Left ventricle myocardium inferior (tissue), 1 donor: ENCODE results near the gene SH3TC1. TPM values are rescaled to one million over a fixed set of nuclear protein-coding genes. Genes with fewer than 3 reads are reported as not detected.

Source experiments
- DNase-seq: peaks from one replicate; pipeline ENCODE4 v3.0.0-alpha.2; 2020
- H3K27ac ChIP-seq: fragments of 200-600 bp; replicated peaks from 2 replicates; pipeline ENCODE4 v1.8.0; 2021
- H3K27me3 ChIP-seq: fragments of 200-600 bp; 2 replicates; pipeline ENCODE4 v1.8.0; 2021; ENCODE audit warnings: low read depth
- H3K36me3 ChIP-seq: fragments of 200-600 bp; 2 replicates; pipeline ENCODE4 v1.8.0; 2021
- H3K4me1 ChIP-seq: fragments of 200-600 bp; 2 replicates; pipeline ENCODE4 v1.8.0; 2021
- H3K4me3 ChIP-seq: fragments of 200-600 bp; 2 replicates; pipeline ENCODE4 v1.8.0; 2021; ENCODE audit warnings: mild to moderate bottlenecking, moderate library complexity
- H3K9me3 ChIP-seq: fragments of 200-600 bp; replicated peaks from 2 replicates; pipeline ENCODE4 v1.8.0; 2021
- CTCF ChIP-seq: fragments of 200-600 bp; IDR thresholded peaks from 2 replicates; pipeline ENCODE4 v1.8.0; 2021; ENCODE audit warnings: antibody characterized with exemption, mild to moderate bottlenecking, borderline replicate concordance
- intact Hi-C: fragments of 100-400 bp; cut with micrococcal nuclease; formaldehyde crosslinking; loops from one replicate; pipeline ENCODE4 v1.11.0; 2022
- total RNA-seq: library from RNA; stranded (reverse); fragmentation: NEBNext Ultra II Directional; extraction: Animal tissue kit (Norgen Biotek cat#: 25700); gene quantifications from one replicate; pipeline ENCODE4 v1.2.1, GENCODE V29; 2021
- donor health status: DM: no; HTN: yes; CAD: no; lungs with severe emphysema.

Gene SH3TC1
- total RNA-seq, 1 donor from 2014 or later = 13.6 TPM

DNA sequence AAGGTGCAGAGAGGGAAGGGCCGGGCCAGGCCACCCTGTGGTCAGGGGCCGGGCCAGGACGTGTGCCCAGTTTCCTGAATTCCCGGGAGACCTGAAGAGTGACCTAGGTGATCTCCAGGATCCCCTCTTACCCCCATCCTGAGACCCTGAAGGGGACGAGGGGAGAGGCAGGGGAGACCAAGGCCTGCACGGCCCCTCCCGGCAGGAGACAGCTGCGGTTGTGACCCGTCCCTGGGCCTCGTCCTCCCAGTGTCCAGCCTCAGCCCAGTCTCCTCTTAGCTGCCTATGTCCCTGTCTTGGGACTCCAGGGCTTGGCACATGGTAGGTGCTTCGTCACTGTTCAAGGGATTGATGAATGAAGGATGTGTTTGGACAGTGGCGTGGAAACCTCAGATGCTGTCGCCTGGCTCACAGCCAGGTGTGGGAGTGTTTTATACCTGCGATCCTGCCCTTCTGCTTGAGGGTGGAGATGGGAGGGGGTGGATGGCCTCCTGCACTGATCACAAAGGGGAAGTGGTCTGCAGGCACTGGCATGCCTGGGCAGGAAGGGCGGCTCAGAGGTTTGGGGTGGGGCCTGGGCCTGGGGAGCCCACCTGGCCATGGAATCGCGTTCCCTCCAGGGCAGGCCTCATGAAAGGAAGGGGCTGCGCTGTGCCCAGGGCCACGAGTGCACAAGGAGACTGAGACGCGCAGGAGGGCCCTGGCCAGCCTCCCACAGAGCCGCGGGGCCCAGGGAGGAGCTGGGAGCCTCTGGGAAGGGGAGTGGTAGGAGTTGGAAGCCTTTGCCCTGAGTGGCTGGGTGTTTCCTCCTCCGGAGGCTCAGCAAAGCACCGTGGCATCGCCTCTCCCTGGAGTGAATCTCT lies 6.9 kb downstream of the SH3TC1 start:
- peaks cover 9% of the 10 kb centered on the region for H3K4me1 ChIP-seq
- DNase-seq = no peak
- TF ChIP-seq CTCF = no peak

DNA sequence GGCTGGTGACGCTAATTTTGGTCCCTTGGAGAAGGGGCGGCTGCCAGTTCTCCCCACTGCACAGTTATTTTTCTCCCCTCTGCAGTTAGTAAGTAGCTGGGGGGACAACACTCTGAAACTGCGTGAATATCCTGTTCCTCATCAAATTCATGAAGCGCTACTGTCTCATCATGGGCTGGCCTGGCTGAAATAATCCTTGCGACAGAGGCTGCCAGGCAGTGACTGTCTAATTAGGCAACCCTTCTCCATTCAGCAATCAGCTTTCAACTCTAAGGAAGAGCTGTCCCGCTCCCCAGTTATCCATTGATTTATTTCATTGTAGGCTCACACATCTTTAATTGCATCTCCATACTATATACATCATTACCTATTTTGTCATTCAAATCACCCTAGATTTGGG lies 8.2 kb downstream of the SH3TC1 start:
- DNase-seq = no peak
- intact Hi-C loops = no loop called here
- no peak for TF ChIP-seq CTCF
- H3K4me1 ChIP-seq = no peaks in the 10 kb centered on the region
- H3K4me3 ChIP-seq = no peak overlapping the region
- peaks cover 13% of the 10 kb centered on the region for H3K36me3 ChIP-seq
- no peak overlapping the region for H3K27ac ChIP-seq
- H3K9me3 ChIP-seq = no peaks in the 10 kb centered on the region
- no peaks in the 10 kb centered on the region for H3K27me3 ChIP-seq

More for the DNA sequence above, 6.9 kb downstream of the SH3TC1 start:
- intact Hi-C loops = no loop called here
- Histone ChIP-seq H3K27me3 (no peaks in the 10 kb centered on the region), H3K4me3 (no peak overlapping the region), H3K9me3 (no peaks in the 10 kb centered on the region), H3K27ac (no peak overlapping the region), H3K36me3 (peaks cover 13% of the 10 kb centered on the region)

- no peak for TF ChIP-seq CTCF
- Histone ChIP-seq H3K36me3 (peaks cover 13% of the 10 kb centered on the region), H3K4me3 (no peak overlapping the region), H3K4me1 (no peaks in the 10 kb centered on the region), H3K9me3 (no peaks in the 10 kb centered on the region), H3K27ac (no peak overlapping the region), H3K27me3 (no peaks in the 10 kb centered on the region)
- no peak for DNase-seq
- intact Hi-C loops = no loop called here
These were observed 9.5 kb downstream of the SH3TC1 start for GRCh38 chr4:8208565-8208964.

- H3K4me1 ChIP-seq = peaks cover 4% of the 10 kb centered on the region
- H3K27ac ChIP-seq = no peak overlapping the region
- DNase-seq = no peak
- TF ChIP-seq CTCF = no peak
- H3K4me3 ChIP-seq = no peak overlapping the region
- H3K36me3 ChIP-seq = peaks cover 13% of the 10 kb centered on the region
- intact Hi-C loops = no loop called here
- no peaks in the 10 kb centered on the region for H3K9me3 ChIP-seq
- H3K27me3 ChIP-seq = no peaks in the 10 kb centered on the region
These were observed 10.2 kb downstream of the SH3TC1 start for GRCh38 chr4:8209181-8209874.

DNA sequence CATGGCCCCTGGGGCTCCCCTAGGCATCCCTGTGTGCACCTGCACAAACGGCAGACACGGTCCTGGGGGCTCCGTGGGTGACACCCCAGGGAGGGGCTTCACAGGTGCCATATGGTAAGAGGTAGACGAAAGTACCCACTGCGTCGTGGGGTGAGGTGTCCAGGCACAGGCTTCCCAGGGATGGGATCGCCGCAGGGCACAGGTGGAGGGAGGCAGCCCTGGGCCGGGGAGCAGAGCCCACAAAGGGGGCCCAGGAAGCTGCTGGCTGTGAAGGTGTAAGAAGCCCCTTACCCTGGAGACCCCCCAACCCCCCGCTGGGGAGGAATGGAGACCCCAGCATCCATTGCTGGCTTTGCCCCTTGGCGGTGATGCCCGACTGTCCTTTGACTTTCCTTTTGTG lies 10.9 kb downstream of the SH3TC1 start:
- TF ChIP-seq CTCF = no peak
- no peak for DNase-seq

More for the DNA sequence above, 10.9 kb downstream of the SH3TC1 start:
- Histone ChIP-seq H3K27ac (no peak overlapping the region), H3K36me3 (peaks cover 13% of the 10 kb centered on the region), H3K9me3 (no peaks in the 10 kb centered on the region), H3K4me3 (no peak overlapping the region), H3K27me3 (no peaks in the 10 kb centered on the region), H3K4me1 (peaks cover 10% of the 10 kb centered on the region)
- intact Hi-C loops = no loop called here
